Measurements from ENCODE around the gene FBXL17.

DNA sequence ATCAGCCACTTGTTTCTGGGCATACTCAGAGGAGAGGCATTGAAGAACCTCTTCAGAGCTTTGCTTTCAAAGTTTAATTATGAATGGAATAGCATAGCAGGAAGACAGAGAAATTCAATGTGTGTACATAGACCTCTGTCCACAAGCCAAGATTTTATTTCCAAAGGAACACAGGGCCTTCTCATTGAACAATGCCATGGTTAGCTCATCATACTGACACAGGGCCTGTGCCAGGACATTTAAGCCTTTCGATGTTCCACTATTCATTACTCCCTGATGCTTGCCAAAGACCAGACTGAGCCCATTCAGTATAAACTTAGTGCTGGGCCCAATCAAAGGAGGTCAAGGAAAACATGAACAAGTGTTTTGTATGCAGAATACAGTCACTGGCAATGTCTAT, 280.8 kb downstream of the FBXL17 start:
- TF ChIP-seq EZH2 (IDR thresholded peaks at IDR 0.05; ENCODE audit: insufficient read depth, poor library complexity, severe bottlenecking) (no peak), EZH2phosphoT487 (IDR thresholded peaks at IDR 0.05; ENCODE audit: insufficient read depth, low read depth) (no peak)

Measured in GM23248 (cell line).